Sigmoid colon (tissue), 7 donors: ENCODE data around the gene KIF21A. TPM values are rescaled to one million over a fixed set of nuclear protein-coding genes. Genes with fewer than 3 reads are reported as not detected.

ENCODE experiments used
- DNase-seq: peaks from one replicate; pipeline ENCODE4 v3.0.0-alpha.2; 2019
- H3K27ac ChIP-seq, 4 donors: fragments of 200-600 bp; sonication (generic); one replicate each; pipeline ENCODE4 v1.5.1; 2016 to 2019; ENCODE audit warnings: mild to moderate bottlenecking in 1 of 4
- H3K27me3 ChIP-seq, 3 donors: fragments of 200-600 bp; sonication (generic); one replicate each; pipeline ENCODE4 v1.5.1; 2019; ENCODE audit warnings: mild to moderate bottlenecking in 1 of 3
- H3K36me3 ChIP-seq, 4 donors: fragments of 200-600 bp; sonication (generic); one replicate each; pipeline ENCODE4 v1.5.1; 2016 to 2019
- H3K4me1 ChIP-seq, 4 donors: fragments of 200-600 bp; sonication (generic); one replicate each; pipeline ENCODE4 v1.5.1; 2017 to 2019
- H3K4me3 ChIP-seq, 4 donors: fragments of 200-600 bp; sonication (generic); one replicate each; pipeline ENCODE4 v1.5.1; 2017 to 2019; ENCODE audit warnings: mild to moderate bottlenecking in 2 of 4, moderate library complexity in 1 of 4
- H3K9me3 ChIP-seq, 4 donors: fragments of 200-600 bp in 3 of 4; sonication (generic) in 3 of 4; one replicate each; pipeline versions ENCODE4 v1.5.1 to v1.6.1; 2013 to 2019
- EP300 ChIP-seq, 4 donors: sonication (generic); formaldehyde crosslinking; IDR thresholded peaks; one replicate each; pipeline ENCODE4 v1.6.1; 2017; ENCODE audit warnings: antibody characterized with exemption in 4 of 4
- POLR2A ChIP-seq, 2 donors: fragments of 450-650 bp; IDR thresholded peaks; one replicate each; pipeline ENCODE4 v1.6.1; 2016; ENCODE audit warnings: antibody characterized with exemption in 2 of 2, mild to moderate bottlenecking in 2 of 2, moderate library complexity in 2 of 2
- POLR2AphosphoS5 ChIP-seq, 4 donors: sonication (generic); formaldehyde crosslinking; IDR thresholded peaks; one replicate each; pipeline ENCODE4 v1.6.1; 2017; ENCODE audit warnings: antibody characterized with exemption in 4 of 4
- WGBS, 2 donors: extraction: QIAGEN DNeasy Blood & Tissue Kit; methylation state at CpG; one replicate each; pipeline ENCODE4 v1.1.7; 2013; 5-methylcytosine and 5-hydroxymethylcytosine counted together
- intact Hi-C: fragments of 100-400 bp; cut with DNase I; formaldehyde crosslinking; loops from one replicate; pipeline ENCODE4 v1.15.1; 2023
- polyA plus RNA-seq, 3 donors: library from polyadenylated mRNA; stranded (reverse); fragments of 200-250 nt; gene quantifications; one replicate each; pipeline ENCODE4 v1.2.3, GENCODE V29; 2013
- total RNA-seq, 4 donors: library from RNA; depleted of rRNA; stranded (reverse); fragments of >200 nt; gene quantifications; one replicate each; pipeline ENCODE4 v1.1.0, GENCODE V29; 2016
- TF ChIP-seq, protein P1 (sequence below), 4 experiments: fragments of 450-650 bp in 3 of 4; fragments of 200-600 bp in 1 of 4; IDR thresholded peaks; one replicate each; pipeline ENCODE4 v1.5.1; 2016 to 2019; ENCODE audit warnings: antibody characterized with exemption in 4 of 4, mild to moderate bottlenecking in 3 of 4, moderate library complexity in 2 of 4
- donor health status: healthy with polysubstance abuse.
- donor health status: Bipolar disorder and iron deficiency.
- donor health status: healthy.

Gene KIF21A
- total and polyA plus RNA-seq, 7 donors = 9.3 to 23.9 (median 16.9) TPM

DNA sequence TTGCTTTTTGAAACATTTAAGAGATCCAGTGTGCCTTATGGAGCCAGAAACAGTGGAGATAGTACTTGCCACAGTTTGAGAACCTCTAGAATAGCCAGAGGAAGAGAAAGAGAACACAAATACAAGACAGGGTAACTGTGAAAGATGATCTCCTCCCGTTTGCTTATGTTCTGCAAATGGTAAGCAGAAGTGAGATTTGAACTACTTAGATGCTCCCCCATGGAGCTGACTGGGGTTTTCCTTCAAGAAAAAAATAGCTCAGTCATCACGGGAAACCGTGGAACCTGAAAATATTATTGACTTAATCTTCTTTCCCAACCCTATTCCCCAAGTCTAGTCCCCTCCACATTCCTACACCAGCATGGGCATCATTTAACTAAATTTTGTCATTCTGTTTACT is 87.1 kb downstream of the KIF21A start:
- TF ChIP-seq POLR2AphosphoS5 (IDR thresholded peaks at IDR 0.05) = no peak
- TF ChIP-seq, protein P1, sequence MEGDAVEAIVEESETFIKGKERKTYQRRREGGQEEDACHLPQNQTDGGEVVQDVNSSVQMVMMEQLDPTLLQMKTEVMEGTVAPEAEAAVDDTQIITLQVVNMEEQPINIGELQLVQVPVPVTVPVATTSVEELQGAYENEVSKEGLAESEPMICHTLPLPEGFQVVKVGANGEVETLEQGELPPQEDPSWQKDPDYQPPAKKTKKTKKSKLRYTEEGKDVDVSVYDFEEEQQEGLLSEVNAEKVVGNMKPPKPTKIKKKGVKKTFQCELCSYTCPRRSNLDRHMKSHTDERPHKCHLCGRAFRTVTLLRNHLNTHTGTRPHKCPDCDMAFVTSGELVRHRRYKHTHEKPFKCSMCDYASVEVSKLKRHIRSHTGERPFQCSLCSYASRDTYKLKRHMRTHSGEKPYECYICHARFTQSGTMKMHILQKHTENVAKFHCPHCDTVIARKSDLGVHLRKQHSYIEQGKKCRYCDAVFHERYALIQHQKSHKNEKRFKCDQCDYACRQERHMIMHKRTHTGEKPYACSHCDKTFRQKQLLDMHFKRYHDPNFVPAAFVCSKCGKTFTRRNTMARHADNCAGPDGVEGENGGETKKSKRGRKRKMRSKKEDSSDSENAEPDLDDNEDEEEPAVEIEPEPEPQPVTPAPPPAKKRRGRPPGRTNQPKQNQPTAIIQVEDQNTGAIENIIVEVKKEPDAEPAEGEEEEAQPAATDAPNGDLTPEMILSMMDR (IDR thresholded peaks at IDR 0.05) = no peak
- no peak for TF ChIP-seq EP300 (IDR thresholded peaks at IDR 0.05)
- TF ChIP-seq POLR2A (IDR thresholded peaks at IDR 0.05) = no peak
- WGBS, 2 donors = 83 to 91% methylated on average over 3 of the region's 3 CpGs

GRCh38 chr12:39354955-39355354 is 88.0 kb downstream of the KIF21A start:
- intact Hi-C loops = no loop called here
- H3K4me1 ChIP-seq = no peaks in the 10 kb centered on the region
- H3K36me3 ChIP-seq = peaks cover 0 to 16% (median 0%) of the 10 kb centered on the region in 4 donors
- no peaks in the 10 kb centered on the region for H3K27me3 ChIP-seq
- H3K9me3 ChIP-seq = no peaks in the 10 kb centered on the region
- no peak overlapping the region for H3K27ac ChIP-seq
- TF ChIP-seq EP300 (IDR thresholded peaks at IDR 0.05) (no peak), POLR2A (IDR thresholded peaks at IDR 0.05) (no peak), POLR2AphosphoS5 (IDR thresholded peaks at IDR 0.05) (no peak)
- TF ChIP-seq, protein P1 (IDR thresholded peaks at IDR 0.05) = no peak
- DNase-seq = no peak
- H3K4me3 ChIP-seq = no peak overlapping the region

More for the DNA sequence above, 87.1 kb downstream of the KIF21A start:
- Histone ChIP-seq H3K27ac (no peak overlapping the region), H3K4me1 (no peaks in the 10 kb centered on the region), H3K27me3 (no peaks in the 10 kb centered on the region), H3K9me3 (no peaks in the 10 kb centered on the region), H3K36me3 (peaks cover 0 to 16% (median 0%) of the 10 kb centered on the region in 4 donors), H3K4me3 (no peak overlapping the region)
- intact Hi-C loops = no loop called here
- no peak for DNase-seq

DNA sequence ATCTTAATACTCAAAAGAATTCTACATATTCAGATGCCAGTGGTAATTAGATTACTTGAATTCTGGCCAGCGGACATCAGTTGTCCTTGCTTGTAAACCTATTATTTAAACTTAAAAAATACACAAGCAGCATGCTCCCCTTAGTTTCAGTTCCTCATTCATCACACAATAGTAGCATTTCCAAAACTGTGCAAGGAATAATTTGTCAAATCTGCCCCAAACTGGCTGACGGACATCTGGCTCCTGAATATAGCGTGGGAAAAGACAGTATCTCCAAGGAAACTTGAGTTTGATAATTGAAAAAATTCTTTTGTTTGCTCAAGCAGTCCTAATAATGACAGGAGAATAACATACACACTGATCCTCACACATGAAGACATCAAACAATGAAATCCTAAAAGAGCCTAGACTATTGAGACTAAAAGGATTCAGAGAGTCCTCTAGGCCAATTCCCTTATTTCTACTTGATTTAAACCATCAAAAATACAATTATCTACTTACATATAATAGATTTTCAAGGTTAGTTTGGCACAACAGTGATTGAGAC is 90.4 kb downstream of the KIF21A start:
- TF ChIP-seq POLR2A (IDR thresholded peaks at IDR 0.05) = no peak
- TF ChIP-seq, protein P1 (IDR thresholded peaks at IDR 0.05) = no peak
- no peak for TF ChIP-seq EP300 (IDR thresholded peaks at IDR 0.05)
- no peak for TF ChIP-seq POLR2AphosphoS5 (IDR thresholded peaks at IDR 0.05)
- no peaks in the 10 kb centered on the region for H3K4me1 ChIP-seq
- H3K4me3 ChIP-seq = no peak overlapping the region
- no peaks in the 10 kb centered on the region for H3K9me3 ChIP-seq
- 91 to 96% methylated on average over 3 of the region's 3 CpGs for WGBS, 2 donors
- intact Hi-C loops = no loop called here
- DNase-seq = no peak
- no peaks in the 10 kb centered on the region for H3K27me3 ChIP-seq
- peaks cover 0 to 15% (median 0%) of the 10 kb centered on the region in 4 donors for H3K36me3 ChIP-seq
- no peak overlapping the region for H3K27ac ChIP-seq

- Histone ChIP-seq H3K36me3 (peaks cover 0 to 3% (median 0%) of the 10 kb centered on the region in 4 donors), H3K9me3 (no peaks in the 10 kb centered on the region), H3K4me3 (no peak overlapping the region), H3K27ac (no peak overlapping the region), H3K4me1 (no peaks in the 10 kb centered on the region), H3K27me3 (no peaks in the 10 kb centered on the region)
- no peak for TF ChIP-seq EP300 (IDR thresholded peaks at IDR 0.05)
- no peak for DNase-seq
- intact Hi-C loops = no loop called here
Observed at GRCh38 chr12:39351153-39351552, 91.8 kb downstream of the KIF21A start.

GRCh38 chr12:39348941-39349626 is 93.8 kb downstream of the KIF21A start:
- TF ChIP-seq POLR2AphosphoS5 (IDR thresholded peaks at IDR 0.05) = no peak
- TF ChIP-seq POLR2A (IDR thresholded peaks at IDR 0.05) = no peak
- TF ChIP-seq, protein P1 (IDR thresholded peaks at IDR 0.05) = no peak
- TF ChIP-seq EP300 (IDR thresholded peaks at IDR 0.05) = no peak
- no peak overlapping the region for H3K27ac ChIP-seq
- H3K4me1 ChIP-seq = no peaks in the 10 kb centered on the region
- 91 to 92% methylated on average over 3 of the region's 3 CpGs for WGBS, 2 donors
- H3K9me3 ChIP-seq = no peaks in the 10 kb centered on the region
- no peaks in the 10 kb centered on the region for H3K27me3 ChIP-seq
- no peak overlapping the region for H3K4me3 ChIP-seq
- intact Hi-C loops = no loop called here
- no peak for DNase-seq
- H3K36me3 ChIP-seq = no peaks in the 10 kb centered on the region
